Measurements from ENCODE around the gene ADARB2.
"Not testable (repeated sequence)": the region's sequence is repeated elsewhere in the genome, so short reads cannot be mapped to it uniquely, and the experiment has no call there.

ADARB2 gene

DNA sequence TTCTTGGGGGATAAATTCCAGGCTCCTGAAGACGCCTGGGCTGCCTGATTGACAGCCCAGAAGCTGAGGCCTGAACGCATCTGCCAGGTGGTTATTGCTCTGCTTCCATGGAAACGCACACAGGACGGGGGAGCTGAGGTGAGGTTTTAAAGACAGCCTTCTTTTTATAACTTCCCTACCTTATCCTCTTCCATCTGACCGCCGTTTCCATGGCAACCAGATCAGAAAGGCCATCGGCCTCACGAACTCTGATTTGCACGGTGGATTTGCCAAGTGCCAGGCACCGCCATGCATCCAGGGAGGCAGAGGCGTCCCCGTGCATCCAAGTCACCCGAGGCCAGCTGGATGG, 260.9 kb downstream of the ADARB2 start:
- DNase-seq, result peak in 1 of 2 experiments; percentile 28

DNA sequence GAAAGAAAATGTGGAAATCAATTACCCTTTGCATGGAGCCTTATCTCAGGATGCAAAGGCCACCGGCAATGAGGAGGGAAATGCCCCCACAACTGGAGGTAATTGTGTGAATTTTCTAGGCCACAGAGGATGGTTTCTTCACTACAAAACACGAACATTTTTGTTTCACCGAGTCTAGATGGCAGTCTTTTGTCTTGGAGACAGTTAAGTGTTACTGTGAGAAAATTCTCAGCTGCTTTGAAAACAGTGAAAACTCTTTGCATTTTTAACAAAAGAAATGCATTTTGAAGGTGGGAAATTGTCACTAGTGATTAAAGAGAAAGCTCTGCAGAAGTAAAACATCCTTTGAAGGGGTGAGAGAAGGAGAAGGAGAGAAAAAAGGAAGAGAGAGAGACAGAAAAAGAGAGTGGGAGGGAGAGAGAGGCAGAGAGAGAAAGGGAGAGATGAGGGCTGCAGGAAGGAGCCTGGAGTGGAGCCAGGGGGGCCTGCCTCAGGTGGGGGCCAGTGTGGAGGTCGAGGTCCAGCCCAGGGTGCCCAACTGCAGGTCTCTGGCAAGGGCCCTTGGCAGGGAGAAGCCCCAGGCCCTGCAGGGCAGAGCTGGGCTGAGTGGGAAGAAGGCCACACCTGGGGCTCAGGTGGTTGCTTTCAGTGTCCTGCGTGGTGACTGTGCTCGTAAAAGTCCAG, 261.4 kb downstream of the ADARB2 start:
- no peak for DNase-seq

GRCh38 chr10:1475098-1475591, 262.2 kb downstream of the ADARB2 start:
- no peak for DNase-seq

- no peak for DNase-seq
Measured at GRCh38 chr10:1474376-1475097, 262.8 kb downstream of the ADARB2 start.

GRCh38 chr10:1473874-1474273, 263.5 kb downstream of the ADARB2 start:
- no peak for DNase-seq

GRCh38 chr10:1472178-1472958, 265.0 kb downstream of the ADARB2 start:
- no peak for DNase-seq

- DNase-seq, result no peak
Measured at GRCh38 chr10:1468811-1469210, 268.5 kb downstream of the ADARB2 start.

- no peak for DNase-seq
Measured at GRCh38 chr10:1467334-1468076, 269.8 kb downstream of the ADARB2 start.

DNA sequence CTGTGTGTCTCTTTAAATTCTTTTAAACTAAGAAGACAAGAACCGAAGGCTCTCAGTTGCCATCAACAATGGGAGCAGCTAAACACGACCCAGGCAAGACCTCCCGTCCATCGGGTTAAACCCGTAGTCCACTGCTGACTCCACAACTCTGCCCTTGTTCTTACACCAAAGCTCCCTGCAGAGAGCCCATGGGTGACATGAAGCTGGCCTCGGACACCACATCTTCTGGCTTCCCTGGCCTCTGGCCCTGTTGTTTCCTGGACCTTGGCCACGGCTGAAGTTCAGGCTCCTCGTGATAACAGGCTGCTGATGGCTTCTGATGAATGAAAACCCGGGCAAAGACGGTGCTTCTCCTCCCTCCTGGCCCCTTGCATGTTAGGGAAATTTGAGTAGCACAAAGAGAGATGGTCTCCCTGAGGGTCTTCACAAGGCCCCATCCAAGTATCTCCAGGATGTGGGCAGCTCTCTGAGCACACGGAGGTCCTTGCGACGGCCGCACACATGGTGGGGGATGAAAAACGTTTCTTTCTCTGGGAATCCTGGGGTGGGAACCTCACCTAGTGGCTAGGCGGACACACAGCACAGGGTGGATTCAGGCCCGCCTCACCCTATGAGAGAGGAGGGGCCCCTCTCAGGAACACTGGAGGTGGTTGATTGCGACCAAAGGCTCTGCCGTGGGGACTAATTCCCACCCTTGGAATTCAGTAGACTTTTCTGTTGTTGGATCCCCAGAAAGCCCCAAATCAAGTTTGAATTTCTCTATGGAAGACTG, 271.1 kb downstream of the ADARB2 start:
- no peak for DNase-seq

GRCh38 chr10:1465418-1465911, 271.9 kb downstream of the ADARB2 start:
- DNase-seq, result no peak

DNA sequence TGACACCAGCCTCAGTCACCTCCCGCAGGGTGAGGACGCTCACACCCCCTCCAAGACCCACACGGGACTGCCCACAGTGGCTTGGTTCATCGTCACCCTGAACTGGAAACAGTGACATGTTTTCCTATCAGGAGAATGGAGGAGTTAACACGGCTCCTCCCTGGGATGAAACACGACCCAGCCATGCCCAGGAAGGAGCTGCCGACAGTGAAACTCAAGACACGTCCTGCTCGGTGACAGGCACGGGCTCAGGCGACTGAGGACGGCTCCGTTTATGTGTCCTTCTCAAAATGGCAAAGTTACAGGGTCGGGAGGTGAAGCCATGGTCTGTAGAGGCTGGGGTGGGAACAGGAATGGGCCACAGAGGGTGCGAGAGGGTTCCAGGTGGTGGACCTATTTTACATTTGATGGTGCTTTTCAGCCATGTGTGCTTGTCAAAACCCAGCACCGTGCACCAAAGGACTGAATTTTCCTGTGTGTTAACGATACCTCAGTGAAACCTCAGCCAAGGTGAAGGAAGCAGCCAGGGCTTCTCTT, 272.4 kb downstream of the ADARB2 start:
- DNase-seq, result peak in 1 of 2 experiments; percentile 21

GRCh38 chr10:1463971-1464370, 273.4 kb downstream of the ADARB2 start:
- DNase-seq, result not testable (repeated sequence)

- no peak for DNase-seq
Measured at GRCh38 chr10:1462994-1463633, 274.2 kb downstream of the ADARB2 start.

GRCh38 chr10:1462521-1462920, 274.8 kb downstream of the ADARB2 start:
- DNase-seq, result no peak

GRCh38 chr10:1462032-1462431, 275.3 kb downstream of the ADARB2 start:
- DNase-seq, result no peak

DNA sequence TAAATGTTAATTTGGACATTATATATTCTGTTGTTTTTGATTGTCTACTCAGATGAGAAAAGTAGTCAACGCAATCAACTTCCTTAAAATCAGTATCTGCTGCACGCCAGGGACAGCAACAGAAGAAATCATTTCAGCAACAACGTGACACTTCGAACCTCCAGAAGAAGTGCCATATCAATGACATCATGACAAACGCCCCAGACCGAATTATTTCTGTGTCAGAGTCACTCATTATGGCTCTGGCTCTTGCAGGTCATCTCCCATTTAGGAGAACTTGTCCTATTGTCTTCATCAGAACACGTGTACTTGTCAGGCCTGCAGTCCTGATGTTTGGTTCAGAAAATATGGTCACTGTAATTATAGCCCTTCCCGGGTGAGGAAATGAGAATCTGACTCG, 276.3 kb downstream of the ADARB2 start:
- DNase-seq, result no peak

DNA sequence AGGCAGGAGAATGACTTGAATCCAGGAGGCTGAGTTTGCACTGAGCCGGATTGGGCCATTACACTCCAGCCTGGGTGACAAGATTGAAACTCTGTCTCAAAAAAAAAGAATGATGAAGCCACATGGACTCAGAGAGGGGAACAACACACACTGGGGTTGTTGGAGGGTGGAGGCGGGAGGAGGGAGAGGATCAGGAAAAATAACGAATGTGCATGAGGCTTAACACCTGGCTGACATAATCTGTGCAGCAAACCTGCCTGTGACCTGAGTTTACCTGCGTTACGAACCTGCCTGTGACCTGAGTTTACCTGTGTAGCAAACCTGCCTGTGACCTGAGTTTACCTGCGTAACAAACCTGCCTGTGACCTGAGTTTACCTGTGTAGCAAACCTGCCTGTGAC, 277.7 kb downstream of the ADARB2 start:
- DNase-seq, result not testable (repeated sequence)

GRCh38 chr10:1454951-1455350, 282.4 kb downstream of the ADARB2 start:
- DNase-seq, result no peak

- DNase-seq, result no peak
Measured at GRCh38 chr10:1454428-1454827, 282.9 kb downstream of the ADARB2 start.

DNA sequence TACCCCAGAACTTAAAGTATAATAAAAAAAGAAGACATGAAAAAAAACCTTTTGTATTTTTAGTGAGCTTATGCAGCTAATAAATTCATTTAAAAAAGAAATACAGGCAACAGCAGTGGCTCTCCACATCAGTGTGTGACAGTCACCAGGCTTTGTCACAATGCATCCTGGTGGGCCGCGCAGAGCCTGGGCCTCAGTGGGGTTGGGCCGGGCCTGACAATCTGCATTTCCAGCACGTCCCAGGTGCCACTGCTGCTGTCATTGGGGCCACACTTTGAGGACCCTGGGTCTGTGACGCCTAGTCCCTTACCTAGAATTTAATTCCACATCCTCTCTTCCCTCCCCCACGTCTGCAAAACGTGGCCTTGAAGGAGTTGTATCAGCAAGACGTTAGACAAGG, 284.5 kb downstream of the ADARB2 start:
- no peak for DNase-seq

DNA sequence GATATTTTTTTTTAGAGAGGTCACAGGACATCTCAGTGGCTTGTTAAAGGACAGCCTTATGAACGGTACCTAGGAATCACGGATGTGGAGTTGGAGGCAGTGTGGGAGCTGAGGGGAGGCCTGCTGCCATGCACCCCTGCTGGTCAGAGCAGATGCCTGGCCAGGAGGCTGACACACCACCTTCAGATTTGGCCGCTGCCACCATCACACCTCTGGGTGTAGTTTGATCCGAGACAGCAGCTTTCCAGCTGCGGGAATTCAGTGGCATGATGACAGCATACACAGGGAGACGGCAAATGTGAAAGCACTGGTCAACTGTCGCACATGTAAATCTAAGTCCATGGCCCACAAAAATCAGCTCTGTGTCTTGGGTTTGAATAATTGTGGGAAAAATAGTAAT, 285.4 kb downstream of the ADARB2 start:
- no peak for DNase-seq

Data from NCI-H524 (cell line).